Measurements from ENCODE around the gene TRIM17.

The TRIM17 gene

DNA sequence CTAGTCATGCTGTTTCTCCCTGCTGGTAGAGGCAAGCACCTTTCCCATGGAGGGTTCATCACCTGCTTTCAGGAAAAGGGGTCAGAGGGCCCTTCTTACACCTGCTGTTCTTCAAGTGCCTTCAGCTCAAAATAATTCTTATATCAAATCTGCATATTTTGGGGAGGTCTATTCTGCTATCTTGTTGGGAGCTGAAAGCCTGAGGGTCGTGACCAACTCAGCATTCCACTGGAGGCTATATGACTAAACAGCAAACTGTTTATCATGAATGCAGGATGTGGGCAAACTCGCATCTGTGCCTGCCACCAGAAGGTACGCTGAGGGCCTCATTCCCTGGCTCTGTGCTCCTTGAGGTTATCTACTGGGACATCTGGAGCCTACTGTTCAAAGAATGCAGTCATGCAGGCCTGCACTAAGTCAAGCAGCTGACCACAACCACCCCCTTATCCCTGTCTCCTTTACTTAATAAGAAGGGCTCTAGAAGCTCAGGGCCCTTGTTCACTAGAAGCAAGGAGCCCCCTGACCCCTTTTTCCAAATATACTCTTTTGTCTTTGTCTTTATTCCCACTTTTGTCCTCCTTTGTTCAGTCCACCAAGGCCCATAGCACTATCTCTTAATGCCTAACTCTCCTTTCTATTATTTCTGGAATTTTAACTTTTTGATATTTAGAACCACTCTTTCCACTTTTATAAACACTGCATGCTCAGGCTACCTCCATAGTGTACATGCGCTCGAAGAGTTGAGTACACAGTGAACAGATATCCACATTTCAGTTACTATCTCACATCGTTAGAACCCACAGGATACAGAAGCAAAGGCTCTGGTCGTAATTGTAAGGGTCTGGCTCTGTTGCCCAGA, 4.5 kb upstream of the TRIM17 start:
- H3K27ac ChIP-seq = no peak overlapping the region
- intact Hi-C loops (cut with DNase I; ENCODE audit: low total_unique reads) = no loop called here

DNA sequence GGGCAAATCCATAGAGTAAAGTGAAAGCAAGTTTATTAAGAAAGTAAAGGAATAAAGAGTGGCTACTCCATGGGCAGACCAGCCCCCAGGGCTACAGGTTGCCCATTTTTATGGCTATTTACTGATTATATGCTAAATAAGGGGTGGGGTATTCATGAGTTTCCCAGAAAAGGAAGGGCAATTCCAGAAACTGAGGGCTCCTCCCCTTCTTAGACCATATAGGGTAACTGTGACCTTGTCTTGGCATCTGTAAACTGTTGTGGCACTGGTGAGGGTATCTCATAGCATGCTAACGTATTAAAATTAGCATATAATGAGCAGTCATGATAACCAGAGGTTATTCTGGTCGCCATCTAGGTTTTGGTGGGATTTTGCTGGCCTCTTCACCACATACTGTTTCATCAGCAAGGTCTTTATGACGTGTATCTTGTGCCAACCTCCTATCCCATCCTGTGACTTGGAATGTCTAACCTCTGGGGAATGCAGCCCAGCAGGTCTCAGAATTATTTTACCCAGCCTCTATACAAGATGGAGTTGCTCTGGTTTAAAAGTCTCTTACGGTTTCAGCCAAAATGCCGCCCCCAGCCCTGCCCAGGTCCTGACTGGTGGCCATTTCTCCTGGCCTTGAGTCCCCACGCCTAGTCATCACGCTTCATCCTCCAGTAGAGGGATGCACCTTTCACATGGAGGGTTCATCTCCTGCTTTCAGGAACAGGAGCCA, 982 bp upstream of the TRIM17 start:
- peaks cover 0 to 43% of the 10 kb centered on the region in 2 donors for H3K27me3 ChIP-seq
- peaks cover 0 to 16% (median 13%) of the 10 kb centered on the region in 4 donors for H3K4me1 ChIP-seq
- H3K9me3 ChIP-seq = no peaks in the 10 kb centered on the region
- no peak for DNase-seq
- TF ChIP-seq, protein P1, sequence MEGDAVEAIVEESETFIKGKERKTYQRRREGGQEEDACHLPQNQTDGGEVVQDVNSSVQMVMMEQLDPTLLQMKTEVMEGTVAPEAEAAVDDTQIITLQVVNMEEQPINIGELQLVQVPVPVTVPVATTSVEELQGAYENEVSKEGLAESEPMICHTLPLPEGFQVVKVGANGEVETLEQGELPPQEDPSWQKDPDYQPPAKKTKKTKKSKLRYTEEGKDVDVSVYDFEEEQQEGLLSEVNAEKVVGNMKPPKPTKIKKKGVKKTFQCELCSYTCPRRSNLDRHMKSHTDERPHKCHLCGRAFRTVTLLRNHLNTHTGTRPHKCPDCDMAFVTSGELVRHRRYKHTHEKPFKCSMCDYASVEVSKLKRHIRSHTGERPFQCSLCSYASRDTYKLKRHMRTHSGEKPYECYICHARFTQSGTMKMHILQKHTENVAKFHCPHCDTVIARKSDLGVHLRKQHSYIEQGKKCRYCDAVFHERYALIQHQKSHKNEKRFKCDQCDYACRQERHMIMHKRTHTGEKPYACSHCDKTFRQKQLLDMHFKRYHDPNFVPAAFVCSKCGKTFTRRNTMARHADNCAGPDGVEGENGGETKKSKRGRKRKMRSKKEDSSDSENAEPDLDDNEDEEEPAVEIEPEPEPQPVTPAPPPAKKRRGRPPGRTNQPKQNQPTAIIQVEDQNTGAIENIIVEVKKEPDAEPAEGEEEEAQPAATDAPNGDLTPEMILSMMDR (IDR thresholded peaks at IDR 0.05) = no peak
- no peak overlapping the region for H3K4me3 ChIP-seq
- intact Hi-C loops (cut with DNase I; ENCODE audit: low total_unique reads) = no loop called here
- H3K36me3 ChIP-seq = no peaks in the 10 kb centered on the region
- no peak overlapping the region for H3K27ac ChIP-seq

More for the DNA sequence above, 4.5 kb upstream of the TRIM17 start:
- H3K27me3 ChIP-seq = peaks cover 0 to 19% of the 10 kb centered on the region in 2 donors
- no peaks in the 10 kb centered on the region for H3K36me3 ChIP-seq
- TF ChIP-seq, protein P1 (IDR thresholded peaks at IDR 0.05) = no peak
- no peaks in the 10 kb centered on the region for H3K9me3 ChIP-seq
- no peak overlapping the region for H3K4me3 ChIP-seq
- DNase-seq = no peak
- peaks cover 0 to 10% (median 8%) of the 10 kb centered on the region in 4 donors for H3K4me1 ChIP-seq

DNA sequence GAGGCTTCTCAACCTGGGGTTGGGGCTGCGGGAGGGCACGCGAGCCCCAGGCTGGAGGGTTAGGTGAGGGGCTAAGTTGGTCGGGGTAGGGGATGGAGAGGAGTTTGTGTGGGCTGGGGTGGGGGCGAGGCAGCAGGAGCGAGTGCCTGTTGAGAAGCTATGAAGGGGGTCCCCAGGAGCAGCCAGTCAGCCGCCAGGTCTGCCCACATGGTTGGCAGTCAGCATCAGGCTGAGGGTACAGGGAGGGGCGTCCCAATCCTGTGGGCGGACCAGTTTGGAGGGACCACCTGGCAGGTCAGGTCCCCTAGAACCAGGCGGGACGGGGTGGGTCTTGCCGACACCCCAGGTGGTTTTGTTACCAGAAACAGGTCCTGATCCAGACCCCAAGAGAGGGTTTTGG, 400 bp upstream of the TRIM17 start:
- H3K27ac ChIP-seq = no peak overlapping the region
- no peak overlapping the region for H3K4me3 ChIP-seq
- no peaks in the 10 kb centered on the region for H3K9me3 ChIP-seq
- H3K4me1 ChIP-seq = peaks cover 0 to 16% (median 13%) of the 10 kb centered on the region in 4 donors
- peaks cover 0 to 43% of the 10 kb centered on the region in 2 donors for H3K27me3 ChIP-seq
- intact Hi-C loops (cut with DNase I; ENCODE audit: low total_unique reads) = no loop called here
- H3K36me3 ChIP-seq = no peaks in the 10 kb centered on the region
- TF ChIP-seq, protein P1 (IDR thresholded peaks at IDR 0.05) = no peak
- DNase-seq = no peak

DNA sequence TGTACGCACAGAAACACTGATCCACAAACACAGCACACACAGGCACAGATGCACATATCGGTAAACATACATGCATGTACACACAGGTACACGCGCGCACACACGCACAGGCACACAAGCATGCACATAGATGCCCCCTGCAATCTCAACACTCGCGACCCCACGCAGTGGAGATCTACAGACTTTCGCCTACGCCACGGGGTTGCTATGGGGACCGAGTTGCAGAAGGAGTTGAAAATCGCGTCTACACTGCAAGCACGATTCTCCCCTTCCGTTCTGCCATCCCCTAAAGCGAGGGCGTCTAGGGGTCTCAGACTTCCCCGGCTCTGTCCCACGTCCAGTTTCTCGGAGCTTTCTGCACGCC, 826 bp downstream of the TRIM17 start:
- DNase-seq = no peak
- H3K4me3 ChIP-seq = peak overlapping the region in 1 of 2 donors; percentile 32
- H3K27ac ChIP-seq = no peak overlapping the region
- H3K9me3 ChIP-seq = no peaks in the 10 kb centered on the region
- peaks cover 0 to 8% (median 0%) of the 10 kb centered on the region in 3 donors for H3K36me3 ChIP-seq
- intact Hi-C loops (cut with DNase I; ENCODE audit: low total_unique reads) = no loop called here
- H3K4me1 ChIP-seq = peaks cover 0 to 16% (median 13%) of the 10 kb centered on the region in 4 donors
- peaks cover 0 to 43% of the 10 kb centered on the region in 2 donors for H3K27me3 ChIP-seq
- TF ChIP-seq, protein P1 (IDR thresholded peaks at IDR 0.05) = no peak

DNA sequence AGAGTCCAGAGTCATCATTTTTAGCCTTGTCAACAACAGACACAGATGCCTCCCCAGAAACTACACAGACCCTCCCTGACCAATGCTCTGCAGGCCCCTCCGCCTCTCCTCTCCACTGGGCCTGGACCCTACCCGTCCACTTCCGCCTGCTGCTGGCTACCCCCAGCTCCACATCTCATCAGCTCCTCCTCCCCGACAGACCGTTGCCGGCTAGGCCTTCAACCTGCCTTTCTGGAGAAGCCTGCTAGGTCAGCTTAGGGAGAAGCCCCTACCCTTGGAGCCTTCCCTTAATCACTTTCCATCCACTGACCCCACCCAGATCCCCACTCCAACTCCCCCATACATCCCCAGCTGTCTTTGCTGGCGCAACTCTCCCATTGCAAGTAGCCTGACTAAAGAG, 1.4 kb downstream of the TRIM17 start:
- Histone ChIP-seq H3K27me3 (peaks cover 0 to 43% of the 10 kb centered on the region in 2 donors), H3K36me3 (peaks cover 0 to 14% (median 0%) of the 10 kb centered on the region in 3 donors), H3K9me3 (no peaks in the 10 kb centered on the region), H3K27ac (no peak overlapping the region), H3K4me1 (peaks cover 0 to 16% (median 13%) of the 10 kb centered on the region in 4 donors), H3K4me3 (no peak overlapping the region)
- DNase-seq = no peak
- intact Hi-C loops (cut with DNase I; ENCODE audit: low total_unique reads) = no loop called here
- TF ChIP-seq, protein P1 (IDR thresholded peaks at IDR 0.05) = no peak

Measured in tibial artery (tissue), 4 donors.